Spleen (tissue), 7 donors: ENCODE data around the gene RNF146.

ENCODE experiments used
- POLR2A ChIP-seq, 3 donors: fragments of 450-650 bp; IDR thresholded peaks; one replicate each; pipeline ENCODE4 v1.5.1; 2017; ENCODE audit warnings: antibody characterized with exemption in 3 of 3, mild to moderate bottlenecking in 1 of 3
- POLR2AphosphoS5 ChIP-seq, 3 donors: sonication (generic); formaldehyde crosslinking; IDR thresholded peaks; one replicate each; pipeline ENCODE4 v1.5.1; 2017; ENCODE audit warnings: antibody characterized with exemption in 3 of 3
- TF ChIP-seq, protein P1 (sequence below), 11 experiments: fragments of 200-600 bp in 7 of 11; fragments of 450-650 bp in 4 of 11; sonication (generic) in 4 of 11; IDR thresholded peaks in 8 of 11; conservative IDR thresholded peaks in 3 of 11; 1 replicate in 7 of 11; 2 replicates in 4 of 11; pipeline versions ENCODE4 v1.4.0 to v1.8.0; 2016 to 2021; ENCODE audit warnings: antibody characterized with exemption in 11 of 11, inconsistent platforms in 4 of 11, mild to moderate bottlenecking in 1 of 11
- donor health status: DM: no; HTN: no; CAD: no; lungs with moderate emphysema.
- donor health status: DM: no; HTN: no; CAD: no.
- donor health status: DM: no; HTN: no; CAD: no.

DNA sequence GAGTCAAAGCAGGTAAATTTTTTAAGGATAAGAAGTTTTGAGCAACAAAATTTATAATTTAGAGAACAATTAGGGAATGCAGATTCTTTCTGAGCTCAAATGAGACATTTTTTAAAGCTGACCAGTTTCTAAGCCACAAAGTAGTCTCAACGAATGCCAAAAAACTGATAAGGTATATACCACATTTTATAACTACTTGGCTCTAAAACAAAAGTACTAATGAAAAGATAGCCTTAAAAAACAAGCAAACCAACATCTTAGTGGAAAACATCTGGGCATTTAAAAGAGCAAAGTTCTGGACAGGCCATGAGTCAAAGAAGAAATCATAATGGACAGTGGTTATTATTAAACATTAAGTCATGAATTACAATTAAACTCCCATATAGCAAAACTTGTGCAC, 23.2 kb upstream of the RNF146 start:
- TF ChIP-seq, protein P1, sequence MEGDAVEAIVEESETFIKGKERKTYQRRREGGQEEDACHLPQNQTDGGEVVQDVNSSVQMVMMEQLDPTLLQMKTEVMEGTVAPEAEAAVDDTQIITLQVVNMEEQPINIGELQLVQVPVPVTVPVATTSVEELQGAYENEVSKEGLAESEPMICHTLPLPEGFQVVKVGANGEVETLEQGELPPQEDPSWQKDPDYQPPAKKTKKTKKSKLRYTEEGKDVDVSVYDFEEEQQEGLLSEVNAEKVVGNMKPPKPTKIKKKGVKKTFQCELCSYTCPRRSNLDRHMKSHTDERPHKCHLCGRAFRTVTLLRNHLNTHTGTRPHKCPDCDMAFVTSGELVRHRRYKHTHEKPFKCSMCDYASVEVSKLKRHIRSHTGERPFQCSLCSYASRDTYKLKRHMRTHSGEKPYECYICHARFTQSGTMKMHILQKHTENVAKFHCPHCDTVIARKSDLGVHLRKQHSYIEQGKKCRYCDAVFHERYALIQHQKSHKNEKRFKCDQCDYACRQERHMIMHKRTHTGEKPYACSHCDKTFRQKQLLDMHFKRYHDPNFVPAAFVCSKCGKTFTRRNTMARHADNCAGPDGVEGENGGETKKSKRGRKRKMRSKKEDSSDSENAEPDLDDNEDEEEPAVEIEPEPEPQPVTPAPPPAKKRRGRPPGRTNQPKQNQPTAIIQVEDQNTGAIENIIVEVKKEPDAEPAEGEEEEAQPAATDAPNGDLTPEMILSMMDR (IDR thresholded peaks at IDR 0.05 in 8 of 11, conservative IDR thresholded peaks at IDR 0.05 in 3 of 11) = no peak
- no peak for TF ChIP-seq POLR2A (IDR thresholded peaks at IDR 0.05)
- no peak for TF ChIP-seq POLR2AphosphoS5 (IDR thresholded peaks at IDR 0.05)
